ENCODE data around the gene ATP6AP1. TPM values are rescaled to one million over a fixed set of nuclear protein-coding genes. Genes with fewer than 3 reads are reported as not detected.

The ATP6AP1 gene
- total and polyA plus RNA-seq, 9 of the 15 experiments (the other 6 are each of a cell fraction or from before 2014, with no cell fraction given), result 8.3 to 90.5 (median 52.9) TPM

GRCh38 chrX:154473683-154474082, 45.2 kb downstream of the ATP6AP1 start:
- no peak for FAIRE-seq
- H3K36me3 ChIP-seq (ENCODE audit: control insufficient read depth, insufficient read depth, low read length), result peaks cover 39% of the 10 kb centered on the region; the same call in 2 of the 3 replicates
- no peaks in the 10 kb centered on the region for H4K20me1 ChIP-seq (replicated peaks; ENCODE audit: control insufficient read depth, insufficient read depth, low read length)
- H3K9me3 ChIP-seq (replicated peaks; ENCODE audit: control insufficient read depth, insufficient read depth, low read depth, low read length), result no peaks in the 10 kb centered on the region
- BruUV-seq (replicated peaks), result no TSS peak
- in situ Hi-C loops (cut with MboI) (no loop called here), intact Hi-C loops (cut with micrococcal nuclease) (no loop called here)
- POLR2A ChIA-PET, result interaction anchor here (0.9 to 1.8 kb wide), 4 partner anchors 9 to 58 kb away, joined by 3 to 10 read pairs (median 5); partner anchors contain the start of gene SLC10A3
- H3K4me2 ChIP-seq (ENCODE audit: insufficient read depth, low read length), result no peak overlapping the region
- no peak for TF ChIP-seq PRDM10 (IDR thresholded peaks at IDR 0.05; ENCODE audit: partially characterized antibody)
- no peak overlapping the region for H3K9ac ChIP-seq (ENCODE audit: insufficient read depth in 1 of 2, low read depth in 2 of 2, low read length in 2 of 2)
- H3K27me3 ChIP-seq (ENCODE audit: control insufficient read depth in 2 of 2, insufficient read depth in 2 of 2, low read length in 2 of 2), result no peaks in the 10 kb centered on the region
- CTCF ChIA-PET (ENCODE audit: low intra/inter-chr PET ratio), result no interaction called here
- no peak for DNase-seq (ENCODE audit: extremely low read depth in 1 of 4, low spot score in 3 of 4)
- no peak overlapping the region for H2AFZ ChIP-seq (ENCODE audit: low read depth, low read length)
- peaks cover 11% of the 10 kb centered on the region for H3K79me2 ChIP-seq (ENCODE audit: control insufficient read depth, insufficient read depth, low read length)
- H3K4me1 ChIP-seq (replicated peaks in 1 of 2; ENCODE audit: control insufficient read depth in 2 of 2, insufficient read depth in 2 of 2, low read length in 2 of 2), result peaks cover 9 to 17% of the 10 kb centered on the region in 2 experiments; a peak in 4 of 5 replicates
- H3K9me1 ChIP-seq (ENCODE audit: control insufficient read depth, insufficient read depth, low read length), result no peaks in the 10 kb centered on the region
- H3K4me3 ChIP-seq, result no peak overlapping the region
- 74% methylated on average over 7 of the region's 7 CpGs for WGBS (ENCODE audit: insufficient coverage, low coverage, missing lambda C conversion rate)
- no peak for ATAC-seq
- H3K27ac ChIP-seq (ENCODE audit: extremely low read depth, low read depth, low read length), result no peak overlapping the region

Measured in K562 (cell line).